Measurements from ENCODE around the gene SMIM32. TPM values are rescaled to one million over a fixed set of nuclear protein-coding genes. Genes with fewer than 3 reads are reported as not detected.

SMIM32 gene
- total RNA-seq, 1 experiment from 2014 or later: not detected

GRCh38 chr5:136190091-136190720, 2.8 kb downstream of the SMIM32 start:
- DNase-seq (ENCODE audit: extremely low read depth, low read depth): no peak

- DNase-seq (ENCODE audit: extremely low read depth, low read depth): no peak
Observed at GRCh38 chr5:136188859-136189258, 4.1 kb downstream of the SMIM32 start.

DNA sequence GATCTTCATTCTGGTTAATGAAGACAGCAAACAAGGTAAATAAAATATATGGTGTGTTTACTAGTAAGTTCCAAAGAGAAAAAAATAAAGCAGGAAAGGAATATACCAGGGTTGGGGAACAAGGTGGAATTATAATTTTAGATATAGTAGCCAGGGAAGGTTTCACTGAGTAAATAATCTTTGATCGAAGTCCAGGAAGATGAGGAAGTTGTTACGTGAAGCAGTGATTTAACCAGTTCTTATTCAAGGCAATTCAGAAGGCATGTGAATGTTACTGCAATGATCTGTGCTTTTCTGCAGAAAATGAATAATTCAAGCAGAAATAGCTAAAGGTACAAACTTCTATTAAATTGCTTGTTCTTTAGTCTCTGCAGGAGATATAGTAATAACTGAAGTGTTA, 6.2 kb downstream of the SMIM32 start:
- no peak for DNase-seq (ENCODE audit: extremely low read depth, low read depth)

GRCh38 chr5:136185974-136186665, 6.8 kb downstream of the SMIM32 start:
- no peak for DNase-seq (ENCODE audit: extremely low read depth, low read depth)

DNA sequence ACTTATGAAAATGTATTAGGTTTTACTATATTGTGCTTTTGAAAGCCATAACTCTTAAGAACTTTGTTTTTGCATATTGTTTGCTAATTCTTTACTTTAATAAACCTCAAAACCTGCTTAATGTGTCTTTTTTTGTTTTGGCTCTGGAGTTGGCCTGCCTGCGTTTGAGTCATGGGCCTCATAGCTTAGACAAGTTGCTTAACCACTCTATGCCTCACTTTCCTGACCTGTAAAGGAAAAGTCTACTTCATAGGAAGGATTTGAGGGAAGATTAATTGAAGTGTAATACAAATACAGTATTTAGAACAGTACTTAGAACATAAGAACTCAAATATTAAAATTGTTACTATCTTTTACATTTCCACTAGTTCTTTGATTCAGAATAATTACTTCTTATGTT, 10.3 kb downstream of the SMIM32 start:
- DNase-seq (ENCODE audit: extremely low read depth, low read depth): no peak

DNA sequence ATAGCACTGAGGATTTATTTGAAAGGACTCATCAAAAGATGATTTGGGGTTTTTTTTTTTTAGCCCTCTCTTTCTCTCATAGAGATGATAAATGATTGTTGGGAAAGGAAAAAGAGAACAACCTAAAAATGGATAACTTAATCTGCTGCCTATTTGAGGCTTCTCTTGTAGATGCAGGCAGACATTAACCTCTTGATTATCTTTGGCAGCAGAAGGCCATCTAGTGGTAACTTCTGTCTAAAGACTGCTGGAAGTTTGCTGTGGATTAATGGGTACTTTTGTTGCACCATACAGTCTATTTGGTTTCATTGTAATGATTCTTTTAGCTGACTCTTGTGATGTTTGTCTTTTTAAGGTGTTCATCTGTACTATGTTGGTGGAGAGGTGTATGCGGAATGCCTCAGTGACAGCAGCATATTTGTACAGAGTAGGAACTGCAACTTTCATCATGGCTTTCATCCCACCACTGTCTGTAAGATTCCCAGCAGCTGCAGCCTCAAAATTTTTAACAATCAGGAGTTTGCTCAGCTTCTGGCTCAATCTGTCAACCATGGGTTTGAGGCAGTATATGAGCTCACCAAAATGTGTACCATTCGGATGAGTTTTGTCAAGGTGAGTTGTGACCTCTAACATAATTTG, 18.8 kb downstream of the SMIM32 start:
- DNase-seq (ENCODE audit: extremely low read depth, low read depth): peak; percentile 61

GRCh38 chr5:136169218-136169617, 23.7 kb downstream of the SMIM32 start:
- DNase-seq (ENCODE audit: extremely low read depth, low read depth): no peak

DNA sequence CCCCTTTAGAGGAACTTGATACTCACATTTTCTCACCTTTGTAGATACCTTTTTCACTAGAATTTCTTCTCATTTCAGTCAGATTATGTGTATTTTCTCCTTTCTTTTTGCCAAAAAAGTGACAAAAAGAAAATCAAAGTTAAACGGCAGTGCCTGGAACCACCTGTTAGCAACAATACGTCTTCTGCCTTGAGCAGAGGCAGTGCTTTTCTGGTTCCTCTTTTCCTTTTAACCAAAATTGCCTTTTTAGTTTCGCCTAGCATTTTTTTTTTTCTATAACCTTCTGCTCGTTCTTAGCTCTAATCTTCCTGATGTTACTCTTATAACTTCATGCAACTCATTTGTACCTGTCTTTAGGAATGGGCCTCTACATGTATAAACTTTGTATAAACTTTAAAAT, 26.1 kb downstream of the SMIM32 start:
- no peak for DNase-seq (ENCODE audit: extremely low read depth, low read depth)

GRCh38 chr5:136164226-136164625, 28.7 kb downstream of the SMIM32 start:
- DNase-seq (ENCODE audit: extremely low read depth, low read depth): no peak

DNA sequence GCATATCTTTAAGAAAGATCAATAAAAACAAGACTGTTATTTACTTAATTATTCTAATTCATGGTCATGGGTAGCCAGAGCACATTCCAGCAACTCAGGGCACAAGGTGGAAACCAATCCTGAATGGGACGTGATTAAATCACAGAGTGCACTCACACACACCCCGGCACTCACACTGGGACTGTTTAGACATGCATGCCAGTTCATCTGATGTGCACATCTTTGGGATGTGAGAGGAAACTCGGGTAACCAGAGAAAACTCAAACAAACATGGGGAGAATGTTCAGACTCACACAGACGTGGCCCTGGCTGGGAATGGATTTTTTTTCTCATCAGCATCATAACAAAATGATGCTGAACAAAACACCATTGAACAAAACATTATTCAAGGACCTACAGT, 31.0 kb downstream of the SMIM32 start:
- DNase-seq (ENCODE audit: extremely low read depth, low read depth): no peak

DNA sequence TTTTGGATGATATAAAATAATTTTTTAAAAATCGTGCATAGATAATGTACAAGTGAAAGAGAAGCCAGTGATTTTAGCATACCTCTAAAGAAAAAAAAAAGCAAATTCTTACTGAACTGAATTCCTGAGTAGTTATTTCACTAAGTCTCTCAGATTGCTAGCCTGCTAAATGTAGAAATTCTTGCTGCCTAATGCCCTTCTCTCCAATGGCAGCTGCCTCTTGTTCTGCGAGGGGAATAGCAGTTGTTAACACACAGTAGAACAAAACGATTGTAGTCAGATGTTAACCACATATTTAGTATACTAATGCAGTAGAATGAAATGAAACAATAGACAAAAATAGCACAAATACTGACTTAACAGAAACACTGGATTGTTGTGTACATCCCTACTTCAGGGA, 33.5 kb downstream of the SMIM32 start:
- no peak for DNase-seq (ENCODE audit: extremely low read depth, low read depth)

DNA sequence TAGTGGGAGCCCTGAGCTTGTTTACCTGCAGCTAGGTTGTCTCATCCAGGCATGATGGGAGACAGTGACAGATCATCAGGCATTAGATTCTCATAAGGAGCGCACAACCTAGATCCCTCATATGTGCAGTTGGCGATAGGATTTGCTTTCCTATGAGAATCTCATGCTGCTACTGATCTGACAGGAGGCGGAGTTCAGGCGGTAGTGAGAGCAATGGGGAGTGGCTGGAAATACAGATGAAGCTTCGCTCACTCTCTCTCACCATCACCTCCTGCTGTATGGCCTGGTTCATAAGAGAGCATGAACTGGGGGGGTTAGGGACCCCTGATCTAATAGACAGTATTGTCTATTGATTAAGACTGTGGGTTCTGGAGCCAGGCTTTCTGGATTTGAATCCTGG, 35.4 kb downstream of the SMIM32 start:
- no peak for DNase-seq (ENCODE audit: extremely low read depth, low read depth)

DNA sequence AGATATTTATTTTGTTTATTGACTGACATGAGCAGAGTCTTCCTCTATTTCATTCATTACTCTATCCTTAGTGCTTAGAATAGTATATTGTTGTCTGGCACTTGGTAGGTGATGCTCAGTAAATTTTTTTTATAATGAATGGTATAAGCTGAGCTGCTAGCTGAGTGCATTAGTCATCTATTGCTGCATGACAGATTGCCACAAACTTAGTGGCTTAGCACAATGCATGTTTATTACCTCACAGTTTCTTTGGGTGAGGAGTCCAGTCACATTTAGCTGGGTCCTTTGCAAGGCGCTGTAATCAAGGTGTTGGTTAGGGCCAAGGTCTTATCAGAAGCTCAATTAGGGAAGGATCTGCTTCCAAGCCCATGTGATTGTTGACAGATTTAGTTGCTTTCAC, 37.2 kb downstream of the SMIM32 start:
- no peak for DNase-seq (ENCODE audit: extremely low read depth, low read depth)

DNA sequence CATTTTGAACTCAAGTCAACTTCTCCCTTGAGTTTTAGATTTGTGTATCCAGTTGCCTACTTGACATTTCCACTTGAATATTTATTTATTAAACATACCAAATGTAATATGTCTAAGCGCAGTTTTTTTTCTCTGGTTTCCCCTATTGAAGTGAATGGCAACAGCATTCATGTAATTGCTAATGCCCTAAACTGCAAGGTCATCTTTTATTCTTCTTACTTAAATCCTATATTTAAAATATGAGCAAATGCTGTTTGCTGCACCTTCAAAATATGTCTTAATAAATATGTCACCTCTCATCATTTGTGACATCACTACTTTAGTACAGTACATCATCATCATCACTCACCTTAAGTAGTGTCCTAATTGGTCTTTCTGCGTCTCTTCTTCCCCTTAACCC, 37.9 kb downstream of the SMIM32 start:
- no peak for DNase-seq (ENCODE audit: extremely low read depth, low read depth)

GRCh38 chr5:136153581-136154236, 39.3 kb downstream of the SMIM32 start:
- no peak for DNase-seq (ENCODE audit: extremely low read depth, low read depth)

DNA sequence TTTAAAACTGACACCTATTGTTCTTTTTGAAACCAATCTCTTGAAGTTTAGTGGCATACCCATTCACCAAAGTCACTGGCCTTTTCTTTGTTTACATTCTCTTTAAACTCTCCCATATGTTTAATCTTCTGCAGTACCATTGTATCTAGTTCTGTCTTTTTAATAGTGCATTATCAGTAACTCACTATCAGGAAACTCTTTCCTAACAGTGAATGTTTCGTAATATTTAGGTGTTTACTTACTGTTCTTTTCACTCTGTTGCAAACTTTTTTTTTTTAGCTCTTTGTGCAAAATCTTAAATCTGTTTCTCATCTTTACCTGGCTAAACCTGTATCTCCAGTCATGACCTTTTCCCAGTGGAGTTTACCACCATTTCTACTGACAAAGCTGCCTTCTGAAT, 43.1 kb downstream of the SMIM32 start:
- DNase-seq (ENCODE audit: extremely low read depth, low read depth): no peak

GRCh38 chr5:136147632-136148031, 45.3 kb downstream of the SMIM32 start:
- DNase-seq (ENCODE audit: extremely low read depth, low read depth): no peak

GRCh38 chr5:136146201-136146600, 46.8 kb downstream of the SMIM32 start:
- no peak for DNase-seq (ENCODE audit: extremely low read depth, low read depth)

GRCh38 chr5:136145030-136145429, 47.9 kb downstream of the SMIM32 start:
- DNase-seq (ENCODE audit: extremely low read depth, low read depth): no peak

DNA sequence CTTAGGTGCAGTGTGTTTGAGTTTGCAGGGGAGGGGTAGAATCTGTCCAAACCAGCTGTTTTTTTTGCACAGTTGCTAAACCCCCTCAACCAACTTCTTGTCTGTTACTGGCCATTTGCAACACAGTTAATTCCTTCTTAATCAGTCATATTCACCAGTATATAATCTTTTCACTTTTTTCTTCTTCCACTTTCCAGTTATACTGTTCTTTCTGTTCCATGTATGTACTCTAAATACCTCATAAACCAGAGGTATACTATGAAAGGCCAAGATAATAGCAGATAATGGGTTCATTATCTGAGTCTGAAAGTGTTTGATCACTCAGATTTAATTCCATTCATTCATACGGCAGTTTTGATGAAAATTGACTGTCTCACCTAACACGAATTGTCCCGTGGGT, 49.2 kb downstream of the SMIM32 start:
- DNase-seq (ENCODE audit: extremely low read depth, low read depth): no peak

DNA sequence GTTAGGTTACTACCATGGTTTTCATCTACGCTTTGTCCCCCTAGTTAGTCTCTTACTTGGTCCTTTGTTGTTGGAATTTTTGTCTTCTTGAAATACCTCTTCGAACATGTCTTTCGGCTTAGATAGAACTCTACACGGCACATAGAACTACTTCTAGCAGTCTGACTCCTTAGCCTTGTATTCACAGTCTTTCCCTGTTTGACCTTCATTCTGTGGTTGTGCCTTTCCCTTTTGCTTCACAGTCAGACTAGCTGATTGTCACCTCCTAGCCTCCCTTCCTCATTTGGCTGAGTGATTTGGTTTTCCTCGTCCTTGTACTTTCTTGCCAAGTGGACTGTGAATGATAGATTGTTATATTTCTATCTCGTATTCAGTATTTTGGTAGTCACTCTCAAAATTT, 49.6 kb downstream of the SMIM32 start:
- no peak for DNase-seq (ENCODE audit: extremely low read depth, low read depth)

DNA sequence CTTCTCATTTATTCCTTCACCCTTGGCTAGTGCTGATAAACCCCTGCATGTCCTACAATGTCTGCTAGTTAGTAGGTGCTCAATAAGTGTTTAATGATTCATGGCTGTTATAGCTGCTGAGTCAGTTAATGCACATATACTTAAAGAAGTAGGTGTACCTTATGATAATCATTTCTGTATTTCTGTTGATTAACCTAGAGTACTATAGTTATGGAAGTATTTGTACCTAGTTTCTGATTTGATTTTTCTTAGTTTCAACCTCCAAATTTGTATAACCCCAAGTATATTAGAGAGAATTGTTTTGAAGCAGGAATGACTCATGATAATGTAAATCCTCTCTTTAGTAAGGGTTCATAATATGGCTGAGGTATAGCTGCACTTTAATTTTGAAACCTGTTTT, 51.4 kb downstream of the SMIM32 start:
- DNase-seq (ENCODE audit: extremely low read depth, low read depth): no peak
